Measurements from ENCODE around the gene PNMA6F.

DNA sequence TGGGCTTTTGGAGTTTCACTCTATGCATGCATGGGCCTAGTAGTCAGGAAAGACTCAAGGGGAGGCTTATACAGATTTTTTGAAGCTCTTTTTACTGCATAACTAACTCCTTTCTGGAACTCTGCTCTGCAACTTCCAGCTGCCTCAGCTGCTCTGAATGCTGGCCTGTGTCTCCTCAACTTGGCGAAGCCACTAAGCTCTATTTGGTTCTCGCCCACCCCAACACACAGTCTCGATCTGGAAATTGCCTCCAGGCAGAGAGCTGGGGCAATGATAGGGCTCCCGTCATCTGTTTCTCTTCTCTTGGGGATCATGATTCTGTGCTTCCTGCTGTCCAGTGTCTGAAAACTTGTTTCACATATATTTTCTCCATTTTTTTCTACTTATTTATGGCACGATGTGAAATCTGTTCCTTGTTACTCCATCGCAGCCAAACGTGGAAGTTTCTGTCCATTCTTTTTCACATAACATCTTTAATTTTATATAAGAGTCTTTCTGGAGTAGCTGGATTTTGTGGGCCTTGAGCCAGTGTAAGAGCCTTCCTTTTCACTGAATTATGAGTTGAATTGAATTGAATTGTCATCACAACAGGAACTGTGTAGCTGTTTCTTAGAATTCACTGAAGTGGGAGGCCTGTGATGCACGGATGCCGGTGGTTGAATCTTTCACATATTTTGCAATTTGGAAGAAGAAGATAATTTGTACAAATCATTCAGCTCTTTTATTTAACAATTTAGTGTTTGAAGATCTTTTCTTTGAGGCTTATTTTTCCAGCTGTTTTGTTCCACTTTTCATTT is 21.4 kb upstream of the PNMA6F start:
- no peak for TF ChIP-seq POLR2A (IDR thresholded peaks at IDR 0.05)
- TF ChIP-seq, protein P1, sequence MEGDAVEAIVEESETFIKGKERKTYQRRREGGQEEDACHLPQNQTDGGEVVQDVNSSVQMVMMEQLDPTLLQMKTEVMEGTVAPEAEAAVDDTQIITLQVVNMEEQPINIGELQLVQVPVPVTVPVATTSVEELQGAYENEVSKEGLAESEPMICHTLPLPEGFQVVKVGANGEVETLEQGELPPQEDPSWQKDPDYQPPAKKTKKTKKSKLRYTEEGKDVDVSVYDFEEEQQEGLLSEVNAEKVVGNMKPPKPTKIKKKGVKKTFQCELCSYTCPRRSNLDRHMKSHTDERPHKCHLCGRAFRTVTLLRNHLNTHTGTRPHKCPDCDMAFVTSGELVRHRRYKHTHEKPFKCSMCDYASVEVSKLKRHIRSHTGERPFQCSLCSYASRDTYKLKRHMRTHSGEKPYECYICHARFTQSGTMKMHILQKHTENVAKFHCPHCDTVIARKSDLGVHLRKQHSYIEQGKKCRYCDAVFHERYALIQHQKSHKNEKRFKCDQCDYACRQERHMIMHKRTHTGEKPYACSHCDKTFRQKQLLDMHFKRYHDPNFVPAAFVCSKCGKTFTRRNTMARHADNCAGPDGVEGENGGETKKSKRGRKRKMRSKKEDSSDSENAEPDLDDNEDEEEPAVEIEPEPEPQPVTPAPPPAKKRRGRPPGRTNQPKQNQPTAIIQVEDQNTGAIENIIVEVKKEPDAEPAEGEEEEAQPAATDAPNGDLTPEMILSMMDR (IDR thresholded peaks at IDR 0.05), result no peak

Data from Peyer's patch (tissue), 4 donors.